HG02763 (cell line): ENCODE results near the gene CGB3.

Source experiments
- ATAC-seq: cut with Tn5 transposase; IDR thresholded peaks from one replicate; pipeline ENCODE4 v1.9.1; 2021; ENCODE audit warnings: mild to moderate bottlenecking, moderate library complexity; ENCODE audit not compliant: unreplicated experiment

CGB3 gene

GRCh38 chr19:49017041-49017665, 7.0 kb downstream of the CGB3 start, which contains the start of gene LHB:
Gene LHB, minus strand, starts transcription at chr19:49017091. Its CDS starts 10 bp downstream, at chr19:49017081.
- no peak for ATAC-seq

- ATAC-seq, result no peak
Measured at GRCh38 chr19:49016067-49016839, 7.9 kb downstream of the CGB3 start.

GRCh38 chr19:49014870-49015255, 9.3 kb downstream of the CGB3 start:
- no peak for ATAC-seq

GRCh38 chr19:49014123-49014869, 9.8 kb downstream of the CGB3 start:
- ATAC-seq, result no peak

GRCh38 chr19:49011194-49011593, 12.9 kb downstream of the CGB3 start:
- no peak for ATAC-seq

GRCh38 chr19:49010453-49010852, 13.7 kb downstream of the CGB3 start:
- ATAC-seq, result no peak

GRCh38 chr19:49009828-49010227, 14.3 kb downstream of the CGB3 start:
- ATAC-seq, result no peak

- no peak for ATAC-seq
Measured at GRCh38 chr19:49006905-49007304, 17.2 kb downstream of the CGB3 start.

GRCh38 chr19:49004964-49005614, 19.0 kb downstream of the CGB3 start:
- ATAC-seq, result no peak

GRCh38 chr19:49004133-49004532, 20.0 kb downstream of the CGB3 start:
- ATAC-seq, result no peak

- no peak for ATAC-seq
Measured at GRCh38 chr19:48999481-49000325, 24.4 kb downstream of the CGB3 start.

- ATAC-seq, result no peak
Measured at GRCh38 chr19:48997972-48998371, 26.2 kb downstream of the CGB3 start.

- no peak for ATAC-seq
Measured at GRCh38 chr19:48994035-48994386, 30.1 kb downstream of the CGB3 start.

- peak; percentile 86 for ATAC-seq
Measured at GRCh38 chr19:48993175-48994034, 30.7 kb downstream of the CGB3 start, which contains the start of the genes GYS1 and RUVBL2. Gene GYS1, minus strand, starts transcription at chr19:48993309. Its CDS starts 197 bp downstream, at chr19:48993112. Gene RUVBL2, plus strand, starts transcription at chr19:48993887. Its CDS starts 25 bp downstream, at chr19:48993912.

- ATAC-seq, result peak; percentile 2
Measured at GRCh38 chr19:48992581-48993174, 31.5 kb downstream of the CGB3 start.

- ATAC-seq, result no peak
Measured at GRCh38 chr19:48991873-48992580, 32.1 kb downstream of the CGB3 start.

- ATAC-seq, result no peak
Measured at GRCh38 chr19:48991011-48991609, 33.0 kb downstream of the CGB3 start.

- no peak for ATAC-seq
Measured at GRCh38 chr19:48990400-48990799, 33.7 kb downstream of the CGB3 start.
